Activated CD8-positive, alpha-beta T cell treated with anti-CD3 and anti-CD28 coated beads, Interleukin-2, amount 10 ng/mL, durations not matched to agents 7 days and 5 days (primary cell): ENCODE measurements around the gene ADAR. TPM values are rescaled to one million over a fixed set of nuclear protein-coding genes. Genes with fewer than 3 reads are reported as not detected.

Source experiments
- ATAC-seq: fragments of 150-1000 bp; cut with Tn5 transposase; one replicate; pipeline ENCODE4 v1.10.0; 2021; ENCODE audit warnings: moderate library complexity
- CTCF ChIA-PET: fragments of 350-600 bp; sonication (Branson Sonifier 250); formaldehyde crosslinking; loops from one replicate; lab custom pipeline; 2021; ENCODE audit warnings: antibody characterized with exemption; lab: Charles Lee
- POLR2A ChIA-PET: fragments of 350-600 bp; sonication (Branson Sonifier 250); formaldehyde crosslinking; loops from one replicate; lab custom pipeline; 2021; ENCODE audit warnings: antibody characterized with exemption; lab: Charles Lee
- DNase-seq: peaks from one replicate; pipeline ENCODE4 v3.0.0-alpha.2; 2020
- H3K27ac Mint-ChIP-seq: one replicate; pipeline ENCODE4 v1.8.0; 2021; ENCODE audit warnings: mild to moderate bottlenecking, mixed read lengths
- H3K27me3 Mint-ChIP-seq: one replicate; pipeline ENCODE4 v1.8.0; 2021; ENCODE audit warnings: low read depth, mixed read lengths
- H3K36me3 Mint-ChIP-seq: one replicate; pipeline ENCODE4 v1.8.0; 2021; ENCODE audit warnings: low read depth, mixed read lengths
- H3K4me1 Mint-ChIP-seq: one replicate; pipeline ENCODE4 v1.8.0; 2021; ENCODE audit warnings: low read depth, mixed read lengths
- H3K4me3 Mint-ChIP-seq: one replicate; pipeline ENCODE4 v1.8.0; 2021; ENCODE audit warnings: mild to moderate bottlenecking, mixed read lengths
- H3K9me3 Mint-ChIP-seq: one replicate; pipeline ENCODE4 v1.8.0; 2022; ENCODE audit warnings: mixed read lengths; ENCODE audit not compliant: insufficient read depth
- total RNA-seq, 2 experiments: library from RNA; stranded (reverse); gene quantifications; one replicate each; pipeline ENCODE4 v1.2.3, GENCODE V29; 2021

ADAR gene
- total RNA-seq, 2 experiments from 2014 or later, result 314 to 317 TPM

GRCh38 chr1:154541231-154541630 lies 66.8 kb downstream of the ADAR start:
- POLR2A ChIA-PET, result no interaction called here
- no peak overlapping the region for H3K27ac Mint-ChIP-seq
- peaks cover 13% of the 10 kb centered on the region for H3K27me3 Mint-ChIP-seq
- no peaks in the 10 kb centered on the region for H3K36me3 Mint-ChIP-seq
- no peaks in the 10 kb centered on the region for H3K4me1 Mint-ChIP-seq
- ATAC-seq (no peak), DNase-seq (no peak)
- no peak overlapping the region for H3K4me3 Mint-ChIP-seq
- CTCF ChIA-PET, result interaction anchor here (1.5 kb wide), 1 partner anchor 62 kb away, joined by 5 read pairs; no protein-coding TSS in a partner anchor
- H3K9me3 Mint-ChIP-seq, result no peaks in the 10 kb centered on the region

GRCh38 chr1:154539486-154540483 lies 68.2 kb downstream of the ADAR start:
- CTCF ChIA-PET, result interaction anchor here (1.0 to 1.2 kb wide), 2 partner anchors 34 to 60 kb away, joined by 3 to 4 read pairs; no protein-coding TSS in a partner anchor
- ATAC-seq, result no peak
- POLR2A ChIA-PET, result interaction anchor here (0.7 kb wide), 1 partner anchor 16 kb away, joined by 3 read pairs; no protein-coding TSS in a partner anchor
- H3K27ac Mint-ChIP-seq, result no peak overlapping the region
- peaks cover 19% of the 10 kb centered on the region for H3K27me3 Mint-ChIP-seq
- H3K4me3 Mint-ChIP-seq, result no peak overlapping the region
- no peaks in the 10 kb centered on the region for H3K4me1 Mint-ChIP-seq
- DNase-seq, result no peak
- H3K36me3 Mint-ChIP-seq, result no peaks in the 10 kb centered on the region
- no peaks in the 10 kb centered on the region for H3K9me3 Mint-ChIP-seq

DNA sequence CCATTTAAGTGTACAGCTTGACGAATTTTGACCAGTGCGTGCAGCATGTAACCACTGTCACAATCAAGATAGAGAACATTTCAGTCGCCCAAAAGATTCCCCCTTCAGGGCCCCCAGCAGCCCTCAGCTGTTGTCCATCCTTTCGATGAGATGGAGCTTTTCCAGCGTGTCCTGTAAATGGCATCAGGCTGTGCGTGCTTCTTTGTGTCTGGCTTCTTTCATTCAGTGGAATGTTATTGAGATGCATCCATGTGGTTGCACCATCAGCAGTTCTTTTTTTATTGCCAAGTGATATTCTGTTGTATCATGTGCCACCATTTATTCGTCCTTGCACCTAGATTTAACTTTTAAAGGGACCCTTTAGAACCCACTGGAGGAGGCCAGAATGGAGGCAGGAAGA lies 71.4 kb downstream of the ADAR start:
- DNase-seq (no peak), ATAC-seq (no peak)
- H3K4me1 Mint-ChIP-seq, result no peaks in the 10 kb centered on the region
- H3K9me3 Mint-ChIP-seq, result no peaks in the 10 kb centered on the region
- peaks cover 19% of the 10 kb centered on the region for H3K27me3 Mint-ChIP-seq
- H3K27ac Mint-ChIP-seq, result no peak overlapping the region
- no peaks in the 10 kb centered on the region for H3K36me3 Mint-ChIP-seq
- ChIA-PET POLR2A (no interaction called here), CTCF (interaction anchor here (1.1 to 1.3 kb wide), 2 partner anchors 10 to 56 kb away, joined by 3 to 4 read pairs; no protein-coding TSS in a partner anchor)
- H3K4me3 Mint-ChIP-seq, result no peak overlapping the region

DNA sequence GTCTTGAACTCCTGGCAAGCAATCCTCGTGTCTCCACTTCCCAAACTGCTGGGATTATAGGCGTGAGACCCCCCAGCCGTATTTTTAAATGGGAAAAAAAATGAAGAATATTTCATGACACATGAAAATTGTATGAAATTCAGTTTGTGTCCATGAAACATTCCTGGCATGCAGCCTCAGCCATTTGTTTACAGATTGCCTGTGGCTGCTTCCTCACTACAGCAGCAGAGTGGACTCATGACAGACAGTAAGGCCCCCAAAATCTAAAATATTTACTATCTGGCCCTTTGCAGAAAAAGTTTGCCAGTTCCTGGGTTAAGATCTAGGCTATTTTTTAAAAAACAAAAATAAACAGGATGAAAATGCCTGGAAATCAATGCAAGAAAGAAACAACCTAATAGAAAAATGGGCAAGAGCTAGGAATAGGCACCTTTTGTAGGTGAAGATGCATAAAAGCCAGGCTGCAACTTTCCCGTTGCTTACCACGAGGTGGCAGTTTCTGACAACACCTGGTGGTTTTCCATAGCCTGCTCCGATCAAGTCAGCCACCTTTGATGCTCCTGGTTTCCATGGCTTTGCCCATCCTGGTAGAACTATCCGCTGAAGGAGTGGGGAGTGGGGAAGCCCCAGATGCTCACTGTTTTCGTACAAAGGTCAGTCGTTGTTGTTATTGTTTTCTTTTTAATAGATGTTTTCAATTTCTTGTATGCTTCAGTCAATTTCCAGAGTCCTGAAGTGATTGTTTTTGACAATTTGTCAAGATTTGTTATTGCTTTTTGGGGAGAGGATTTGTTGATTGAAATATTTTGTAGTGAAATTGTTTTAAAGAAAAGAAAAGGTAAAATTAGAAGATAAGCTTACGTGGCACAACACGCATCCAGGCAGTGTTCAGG lies 73.8 kb downstream of the ADAR start:
- no peak overlapping the region for H3K4me3 Mint-ChIP-seq

More for the DNA sequence above, 73.8 kb downstream of the ADAR start:
- no peak for ATAC-seq
- no peak for DNase-seq
- Mint-ChIP-seq H3K27me3 (peaks cover 12% of the 10 kb centered on the region), H3K4me1 (no peaks in the 10 kb centered on the region), H3K27ac (no peak overlapping the region), H3K36me3 (no peaks in the 10 kb centered on the region), H3K9me3 (no peaks in the 10 kb centered on the region)
- ChIA-PET CTCF (interaction anchor here (1.4 to 1.5 kb wide), 2 partner anchors 12 to 55 kb away, joined by 5 read pairs; no protein-coding TSS in a partner anchor), POLR2A (no interaction called here)

Other genes starting within 250 kb of the ADAR start
- under 1 TPM; 0.16 to 0.53 TPM for gene IL6R, start 202.8 kb downstream of the ADAR start, total RNA-seq
- not detected for gene TDRD10, start 106.0 kb downstream of the ADAR start, total RNA-seq
- not detected for gene SHE, start 105.8 kb downstream of the ADAR start, total RNA-seq
- gene UBE2Q1, start 49.5 kb downstream of the ADAR start, total RNA-seq, result 100 to 1,000 TPM in 1 of 2 experiments, 10 to 100 TPM in 1; 93.6 to 103 TPM
- gene CHRNB2, start 40.4 kb downstream of the ADAR start, total RNA-seq, result not detected